Fibroblast of lung (primary cell): ENCODE data around the gene IL12B. TPM values are rescaled to one million over a fixed set of nuclear protein-coding genes. Genes with fewer than 3 reads are reported as not detected.
A peak's percentile ranks its signal among the peaks of the same experiment; 100 is the strongest.

Experiments
- DNase-seq, 2 donors: peaks; one replicate each; pipeline versions ENCODE4 v3.0.0 to v3.0.0-alpha.2; 2010; ENCODE audit warnings: low read depth in 2 of 2
- H2AFZ ChIP-seq: 2 replicates; pipeline ENCODE4 v1.5.1; 2012; ENCODE audit warnings: low read length, control low read depth, inconsistent platforms
- H3K27ac ChIP-seq: 2 replicates; pipeline ENCODE4 v1.5.1; 2011; ENCODE audit warnings: low read length, control low read depth; ENCODE audit not compliant: insufficient read depth
- H3K27me3 ChIP-seq: 2 replicates; pipeline ENCODE4 v1.5.1; 2011; ENCODE audit warnings: mild to moderate bottlenecking, low read length; ENCODE audit not compliant: control insufficient read depth, insufficient read depth
- H3K36me3 ChIP-seq: 2 replicates; pipeline ENCODE4 v1.5.1; 2011; ENCODE audit warnings: low read length; ENCODE audit not compliant: control insufficient read depth, insufficient read depth
- H3K4me1 ChIP-seq: 2 replicates; pipeline ENCODE4 v1.5.1; 2011; ENCODE audit warnings: low read length; ENCODE audit not compliant: control insufficient read depth, insufficient read depth; ENCODE audit errors: extremely low read depth
- H3K4me2 ChIP-seq: 2 replicates; pipeline ENCODE4 v1.5.1; 2011; ENCODE audit warnings: low read length, control low read depth; ENCODE audit not compliant: insufficient read depth; ENCODE audit errors: extremely low read depth
- H3K4me3 ChIP-seq, 4 experiments: fragments of 200-600 bp in 1 of 4; sonication (generic) in 1 of 4; replicated peaks in 1 of 4; 2 replicates each; pipeline ENCODE4 v1.5.1; 2011 to 2016; ENCODE audit warnings: low read length in 4 of 4, low read depth in 3 of 4, mild to moderate bottlenecking in 3 of 4, control low read depth in 2 of 4, inconsistent platforms in 1 of 4, mixed read lengths in 1 of 4; ENCODE audit not compliant: insufficient read depth in 1 of 4; ENCODE audit errors: control extremely low read depth in 1 of 4
- H3K79me2 ChIP-seq: 2 replicates; pipeline ENCODE4 v1.5.1; 2012; ENCODE audit warnings: mild to moderate bottlenecking, low read length, inconsistent platforms; ENCODE audit not compliant: control insufficient read depth, insufficient read depth
- H3K9ac ChIP-seq: 2 replicates; pipeline ENCODE4 v1.5.1; 2011; ENCODE audit warnings: mild to moderate bottlenecking, low read length, control low read depth; ENCODE audit not compliant: insufficient read depth
- H3K9me3 ChIP-seq: 2 replicates; pipeline ENCODE4 v1.5.1; 2012; ENCODE audit warnings: low read depth, low read length; ENCODE audit not compliant: control insufficient read depth, insufficient read depth
- H4K20me1 ChIP-seq: 2 replicates; pipeline ENCODE4 v1.5.1; 2011; ENCODE audit warnings: low read length; ENCODE audit not compliant: control insufficient read depth, insufficient read depth; ENCODE audit errors: extremely low read depth
- CTCF ChIP-seq, 2 donors: IDR thresholded peaks in 1 of 2; conservative IDR thresholded peaks in 1 of 2; 1 replicate in 1 of 2; 2 replicates in 1 of 2; pipeline ENCODE4 v1.5.1; 2011 to 2012; ENCODE audit warnings: low read length in 2 of 2, control low read depth in 1 of 2, inconsistent platforms in 1 of 2, low read depth in 1 of 2, mild to moderate bottlenecking in 1 of 2
- EZH2 ChIP-seq: IDR thresholded peaks from 2 replicates; pipeline ENCODE4 v1.5.1; 2012; ENCODE audit warnings: low read length, control low read depth, mild to moderate bottlenecking; ENCODE audit errors: missing control alignments
- polyA plus RNA-seq, 2 donors: library from polyadenylated mRNA; depleted of rRNA in 1 of 2; stranded (reverse) in 1 of 2; unstranded in 1 of 2; fragments of >200 nt; gene quantifications; 2 replicates each; pipeline ENCODE4 v1.2.1, GENCODE V29; 2011 to 2012; ENCODE audit warnings: missing spikeins in 1 of 2
- total RNA-seq: library from RNA; depleted of rRNA; stranded (reverse); fragments of >200 nt; gene quantifications from 2 replicates; pipeline ENCODE4 v1.2.1, GENCODE V29; 2014

The IL12B gene
- total and polyA plus RNA-seq, 2 donors (not counting 1 experiment from before 2014, with no cell fraction given): not detected

DNA sequence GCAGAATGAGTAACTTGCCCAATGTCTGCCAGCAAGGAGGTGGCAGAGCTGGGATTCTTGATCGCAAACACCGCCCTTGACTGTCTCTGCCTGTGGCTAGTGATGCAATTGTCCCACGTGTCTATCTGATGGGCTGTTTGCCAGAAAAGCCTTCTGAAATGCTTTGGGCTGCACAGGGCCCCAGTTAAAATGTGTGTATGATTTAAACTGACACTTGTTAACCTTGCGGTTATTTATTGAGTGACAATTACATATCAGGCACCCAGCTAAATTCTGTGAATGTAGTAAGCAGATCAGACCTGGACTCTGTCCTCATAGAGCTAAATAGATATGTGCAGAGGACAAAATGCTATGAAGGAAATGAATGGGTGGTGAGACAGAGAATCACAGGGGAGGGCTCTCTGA is 11.6 kb upstream of the IL12B start:
- DNase-seq: peak; percentile 80 to 89
- Histone ChIP-seq H4K20me1 (no peaks in the 10 kb centered on the region), H2AFZ (no peak overlapping the region), H3K36me3 (no peaks in the 10 kb centered on the region), H3K4me3 (no peak overlapping the region), H3K9ac (no peak overlapping the region), H3K79me2 (no peaks in the 10 kb centered on the region), H3K27me3 (peaks cover 4% of the 10 kb centered on the region), H3K27ac (no peak overlapping the region), H3K4me2 (no peak overlapping the region), H3K4me1 (peaks cover 8% of the 10 kb centered on the region), H3K9me3 (no peaks in the 10 kb centered on the region)
- no peak for TF ChIP-seq CTCF (conservative IDR thresholded peaks at IDR 0.05 in 1 of 2, IDR thresholded peaks at IDR 0.05 in 1 of 2; ENCODE audit: low read depth in 1 of 2, low read length in 2 of 2)
- TF ChIP-seq EZH2: no peak

DNA sequence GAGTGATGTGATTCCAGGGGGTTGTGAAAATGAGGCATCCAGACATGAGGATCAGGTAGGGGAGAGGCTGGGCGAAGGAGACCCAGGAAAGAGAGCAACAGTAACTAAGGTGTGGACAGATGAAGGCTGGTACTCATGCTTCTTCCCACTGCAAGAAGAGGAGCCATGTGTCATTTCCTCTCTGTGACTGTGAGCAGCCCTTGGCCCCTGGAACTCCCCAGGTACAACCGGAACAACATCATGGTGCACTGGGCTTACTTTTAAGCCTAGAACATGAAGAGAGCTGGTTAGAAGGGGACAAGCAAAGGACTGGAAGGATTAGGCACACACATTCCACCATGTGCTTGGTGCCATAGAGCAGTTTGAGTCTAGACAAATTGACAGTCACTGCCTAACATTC is 10.9 kb upstream of the IL12B start:
- no peak overlapping the region for H3K4me3 ChIP-seq
- H2AFZ ChIP-seq: no peak overlapping the region
- H3K4me2 ChIP-seq: no peak overlapping the region
- no peak overlapping the region for H3K27ac ChIP-seq
- no peak overlapping the region for H3K9ac ChIP-seq
- no peak for TF ChIP-seq CTCF (conservative IDR thresholded peaks at IDR 0.05 in 1 of 2, IDR thresholded peaks at IDR 0.05 in 1 of 2; ENCODE audit: low read depth in 1 of 2, low read length in 2 of 2)
- no peak for TF ChIP-seq EZH2
- no peak for DNase-seq
- no peaks in the 10 kb centered on the region for H3K79me2 ChIP-seq
- H3K4me1 ChIP-seq: peaks cover 8% of the 10 kb centered on the region
- H3K27me3 ChIP-seq: peaks cover 4% of the 10 kb centered on the region
- no peaks in the 10 kb centered on the region for H3K9me3 ChIP-seq
- H4K20me1 ChIP-seq: no peaks in the 10 kb centered on the region
- no peaks in the 10 kb centered on the region for H3K36me3 ChIP-seq

DNA sequence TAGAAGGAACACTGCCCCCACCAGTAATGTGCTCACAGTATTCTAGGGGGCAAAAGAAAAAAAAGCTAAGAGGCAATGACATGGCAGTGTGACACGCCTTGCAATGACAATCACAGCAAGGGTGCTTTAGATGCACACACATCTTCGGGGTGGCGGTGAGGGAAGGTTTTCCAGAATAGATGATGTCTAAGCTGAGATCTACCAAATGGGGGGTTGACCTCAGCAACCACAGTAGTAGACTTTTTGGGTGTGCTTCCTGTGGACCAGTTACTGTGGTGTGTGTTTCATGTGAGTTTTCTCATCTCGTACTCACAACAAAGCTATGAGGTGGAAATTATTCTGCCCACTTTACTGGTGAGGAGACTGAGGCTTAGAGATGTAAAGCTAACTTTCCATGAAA is 10.2 kb upstream of the IL12B start:
- peaks cover 4% of the 10 kb centered on the region for H3K27me3 ChIP-seq
- no peaks in the 10 kb centered on the region for H4K20me1 ChIP-seq
- no peaks in the 10 kb centered on the region for H3K36me3 ChIP-seq
- DNase-seq: no peak
- H3K4me2 ChIP-seq: no peak overlapping the region
- no peak overlapping the region for H3K9ac ChIP-seq
- no peak overlapping the region for H3K27ac ChIP-seq
- no peaks in the 10 kb centered on the region for H3K79me2 ChIP-seq
- H3K4me1 ChIP-seq: peaks cover 8% of the 10 kb centered on the region
- TF ChIP-seq EZH2 (no peak), CTCF (conservative IDR thresholded peaks at IDR 0.05 in 1 of 2, IDR thresholded peaks at IDR 0.05 in 1 of 2; ENCODE audit: low read depth in 1 of 2, low read length in 2 of 2) (no peak)
- H3K4me3 ChIP-seq: no peak overlapping the region
- no peak overlapping the region for H2AFZ ChIP-seq
- no peaks in the 10 kb centered on the region for H3K9me3 ChIP-seq
